ENCODE results near the gene CNTN6.
A peak's percentile ranks its signal among the peaks of the same experiment; 100 is the strongest.

Gene CNTN6

GRCh38 chr3:1252061-1252430 lies 159.2 kb downstream of the CNTN6 start:
- in situ Hi-C loops (cut with MboI; ENCODE audit: low pct_unique_long_range_greater_than_20kb, low sequenced_read_pairs): no loop called here
- DNase-seq: no peak

GRCh38 chr3:1262246-1262645 lies 169.4 kb downstream of the CNTN6 start:
- DNase-seq: no peak
- in situ Hi-C loops (cut with MboI; ENCODE audit: low pct_unique_long_range_greater_than_20kb, low sequenced_read_pairs): no loop called here

- DNase-seq: no peak
- in situ Hi-C loops (cut with MboI; ENCODE audit: low pct_unique_long_range_greater_than_20kb, low sequenced_read_pairs): no loop called here
These were observed 170.3 kb downstream of the CNTN6 start for GRCh38 chr3:1263121-1263520.

GRCh38 chr3:1269808-1270207 lies 177.0 kb downstream of the CNTN6 start:
- no peak for DNase-seq
- in situ Hi-C loops (cut with MboI; ENCODE audit: low pct_unique_long_range_greater_than_20kb, low sequenced_read_pairs): no loop called here

- in situ Hi-C loops (cut with MboI; ENCODE audit: low pct_unique_long_range_greater_than_20kb, low sequenced_read_pairs): no loop called here
- DNase-seq: no peak
These were observed 179.9 kb downstream of the CNTN6 start for GRCh38 chr3:1272546-1273265.

GRCh38 chr3:1275495-1275894 lies 182.7 kb downstream of the CNTN6 start:
- peak; percentile 7 for DNase-seq

GRCh38 chr3:1287815-1288214 lies 195.0 kb downstream of the CNTN6 start:
- no peak for DNase-seq
- in situ Hi-C loops (cut with MboI; ENCODE audit: low pct_unique_long_range_greater_than_20kb, low sequenced_read_pairs): no loop called here

More at GRCh38 chr3:1275495-1275894, 182.7 kb downstream of the CNTN6 start:
- in situ Hi-C loops (cut with MboI; ENCODE audit: low pct_unique_long_range_greater_than_20kb, low sequenced_read_pairs): no loop called here

GRCh38 chr3:1288805-1289494 lies 196.1 kb downstream of the CNTN6 start:
- DNase-seq: no peak
- in situ Hi-C loops (cut with MboI; ENCODE audit: low pct_unique_long_range_greater_than_20kb, low sequenced_read_pairs): no loop called here

GRCh38 chr3:1292571-1293071 lies 199.8 kb downstream of the CNTN6 start:
- in situ Hi-C loops (cut with MboI; ENCODE audit: low pct_unique_long_range_greater_than_20kb, low sequenced_read_pairs): no loop called here
- DNase-seq: no peak

GRCh38 chr3:1294586-1294985 lies 201.8 kb downstream of the CNTN6 start:
- DNase-seq: no peak
- in situ Hi-C loops (cut with MboI; ENCODE audit: low pct_unique_long_range_greater_than_20kb, low sequenced_read_pairs): no loop called here

- in situ Hi-C loops (cut with MboI; ENCODE audit: low pct_unique_long_range_greater_than_20kb, low sequenced_read_pairs): no loop called here
These were observed 225.6 kb downstream of the CNTN6 start for GRCh38 chr3:1318296-1319005.

GRCh38 chr3:1326546-1326945 lies 233.7 kb downstream of the CNTN6 start:
- DNase-seq: no peak
- in situ Hi-C loops (cut with MboI; ENCODE audit: low pct_unique_long_range_greater_than_20kb, low sequenced_read_pairs): no loop called here

More at GRCh38 chr3:1318296-1319005, 225.6 kb downstream of the CNTN6 start:
- no peak for DNase-seq

- in situ Hi-C loops (cut with MboI; ENCODE audit: low pct_unique_long_range_greater_than_20kb, low sequenced_read_pairs): no loop called here
- no peak for DNase-seq
These were observed 237.3 kb downstream of the CNTN6 start for GRCh38 chr3:1330107-1330506.

- in situ Hi-C loops (cut with MboI; ENCODE audit: low pct_unique_long_range_greater_than_20kb, low sequenced_read_pairs): no loop called here
- no peak for DNase-seq
These were observed 253.6 kb downstream of the CNTN6 start for GRCh38 chr3:1346386-1346785.

GRCh38 chr3:1348547-1348946 lies 255.7 kb downstream of the CNTN6 start:
- in situ Hi-C loops (cut with MboI; ENCODE audit: low pct_unique_long_range_greater_than_20kb, low sequenced_read_pairs): no loop called here
- DNase-seq: no peak

- DNase-seq: no peak
- in situ Hi-C loops (cut with MboI; ENCODE audit: low pct_unique_long_range_greater_than_20kb, low sequenced_read_pairs): no loop called here
These were observed 258.1 kb downstream of the CNTN6 start for GRCh38 chr3:1350885-1351284.

- no peak for DNase-seq
- in situ Hi-C loops (cut with MboI; ENCODE audit: low pct_unique_long_range_greater_than_20kb, low sequenced_read_pairs): no loop called here
These were observed 262.9 kb downstream of the CNTN6 start for GRCh38 chr3:1355691-1356090.

GRCh38 chr3:1356101-1356500 lies 263.3 kb downstream of the CNTN6 start:
- in situ Hi-C loops (cut with MboI; ENCODE audit: low pct_unique_long_range_greater_than_20kb, low sequenced_read_pairs): no loop called here
- DNase-seq: no peak

- in situ Hi-C loops (cut with MboI; ENCODE audit: low pct_unique_long_range_greater_than_20kb, low sequenced_read_pairs): no loop called here
- DNase-seq: no peak
These were observed 272.7 kb downstream of the CNTN6 start for GRCh38 chr3:1365528-1365927.

GRCh38 chr3:1374471-1374870 lies 281.6 kb downstream of the CNTN6 start:
- no peak for DNase-seq

More at GRCh38 chr3:1374471-1374870, 281.6 kb downstream of the CNTN6 start:
- in situ Hi-C loops (cut with MboI; ENCODE audit: low pct_unique_long_range_greater_than_20kb, low sequenced_read_pairs): no loop called here

Data from KBM-7 (cell line).